GM21447 (cell line): ENCODE results near the gene CPVL.

Source experiments
- ATAC-seq: cut with Tn5 transposase; IDR thresholded peaks from one replicate; pipeline ENCODE4 v1.9.1; 2021; ENCODE audit not compliant: unreplicated experiment

The CPVL gene

GRCh38 chr7:29146057-29146706, at the start of gene CPVL:
TSS of gene CPVL (minus strand) at chr7:29146537. CDS start at chr7:29121061, 25,476 bp downstream.
- ATAC-seq = no peak

GRCh38 chr7:29194594-29195427, 48.5 kb upstream of the CPVL start, which contains the start of gene CHN2:
TSS of gene CHN2 (plus strand) at chr7:29194775.
- no peak for ATAC-seq

- ATAC-seq = no peak
Measured at GRCh38 chr7:29194206-29194593, 47.9 kb upstream of the CPVL start.

- no peak for ATAC-seq
Measured at GRCh38 chr7:29193316-29194205, 47.2 kb upstream of the CPVL start.

GRCh38 chr7:29192811-29193210, 46.5 kb upstream of the CPVL start:
- no peak for ATAC-seq

GRCh38 chr7:29192323-29192722, 46.0 kb upstream of the CPVL start:
- ATAC-seq = no peak

GRCh38 chr7:29190349-29191045, 44.2 kb upstream of the CPVL start:
- ATAC-seq = no peak

GRCh38 chr7:29189743-29190201, 43.4 kb upstream of the CPVL start:
- ATAC-seq = peak; percentile 73

- ATAC-seq = no peak
Measured at GRCh38 chr7:29185613-29186012, 39.3 kb upstream of the CPVL start.

- ATAC-seq = no peak
Measured at GRCh38 chr7:29184599-29184998, 38.3 kb upstream of the CPVL start.

- no peak for ATAC-seq
Measured at GRCh38 chr7:29179115-29179514, 32.8 kb upstream of the CPVL start.

GRCh38 chr7:29177963-29178600, 31.7 kb upstream of the CPVL start:
- no peak for ATAC-seq

- no peak for ATAC-seq
Measured at GRCh38 chr7:29173458-29173857, 27.1 kb upstream of the CPVL start.

GRCh38 chr7:29170781-29171180, 24.4 kb upstream of the CPVL start:
- ATAC-seq = no peak

- ATAC-seq = no peak
Measured at GRCh38 chr7:29167721-29168120, 21.4 kb upstream of the CPVL start.

GRCh38 chr7:29163854-29164253, 17.5 kb upstream of the CPVL start:
- ATAC-seq = no peak

GRCh38 chr7:29162577-29162976, 16.2 kb upstream of the CPVL start:
- no peak for ATAC-seq

GRCh38 chr7:29161231-29161630, 14.9 kb upstream of the CPVL start:
- ATAC-seq = no peak

GRCh38 chr7:29160080-29160479, 13.7 kb upstream of the CPVL start:
- no peak for ATAC-seq

- ATAC-seq = no peak
Measured at GRCh38 chr7:29158795-29159423, 12.6 kb upstream of the CPVL start.
